Measurements from ENCODE around the gene FBXL5.

DNA sequence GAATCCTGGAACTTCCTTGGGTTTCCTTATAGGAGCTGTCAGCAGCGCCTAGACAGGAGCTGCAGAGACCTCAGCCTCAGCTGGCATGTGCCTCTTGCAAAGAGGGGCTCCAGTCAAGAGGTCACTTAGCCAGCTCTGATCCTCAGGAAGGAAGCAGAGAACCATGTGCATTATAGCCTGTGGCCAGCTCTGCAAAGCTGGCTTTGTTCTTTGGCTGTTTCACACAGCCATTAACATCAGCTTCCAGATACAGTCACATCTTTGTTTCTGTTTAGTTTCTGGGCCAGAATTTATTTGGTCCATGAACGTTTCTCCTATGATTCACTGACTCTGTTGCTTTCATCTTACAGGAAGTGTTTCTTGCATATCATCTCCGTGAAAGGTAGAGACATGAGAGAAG, 93.0 kb downstream of the FBXL5 start:
- TF ChIP-seq CTCF (IDR thresholded peaks at IDR 0.05) (no peak), TCF7 (CRISPR knock-in tag; IDR thresholded peaks at IDR 0.05; ENCODE audit: low read depth) (no peak), TP53 (CRISPR knock-in tag; IDR thresholded peaks at IDR 0.05) (no peak), ESRRA (CRISPR knock-in tag; IDR thresholded peaks at IDR 0.05; ENCODE audit: borderline replicate concordance) (no peak), ZNF232 (CRISPR knock-in tag; IDR thresholded peaks at IDR 0.05) (no peak)
- TF ChIP-seq, protein P1, sequence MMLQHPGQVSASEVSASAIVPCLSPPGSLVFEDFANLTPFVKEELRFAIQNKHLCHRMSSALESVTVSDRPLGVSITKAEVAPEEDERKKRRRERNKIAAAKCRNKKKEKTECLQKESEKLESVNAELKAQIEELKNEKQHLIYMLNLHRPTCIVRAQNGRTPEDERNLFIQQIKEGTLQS (CRISPR knock-in tag; conservative IDR thresholded peaks at IDR 0.05) = no peak
- TF ChIP-seq, protein P2, sequence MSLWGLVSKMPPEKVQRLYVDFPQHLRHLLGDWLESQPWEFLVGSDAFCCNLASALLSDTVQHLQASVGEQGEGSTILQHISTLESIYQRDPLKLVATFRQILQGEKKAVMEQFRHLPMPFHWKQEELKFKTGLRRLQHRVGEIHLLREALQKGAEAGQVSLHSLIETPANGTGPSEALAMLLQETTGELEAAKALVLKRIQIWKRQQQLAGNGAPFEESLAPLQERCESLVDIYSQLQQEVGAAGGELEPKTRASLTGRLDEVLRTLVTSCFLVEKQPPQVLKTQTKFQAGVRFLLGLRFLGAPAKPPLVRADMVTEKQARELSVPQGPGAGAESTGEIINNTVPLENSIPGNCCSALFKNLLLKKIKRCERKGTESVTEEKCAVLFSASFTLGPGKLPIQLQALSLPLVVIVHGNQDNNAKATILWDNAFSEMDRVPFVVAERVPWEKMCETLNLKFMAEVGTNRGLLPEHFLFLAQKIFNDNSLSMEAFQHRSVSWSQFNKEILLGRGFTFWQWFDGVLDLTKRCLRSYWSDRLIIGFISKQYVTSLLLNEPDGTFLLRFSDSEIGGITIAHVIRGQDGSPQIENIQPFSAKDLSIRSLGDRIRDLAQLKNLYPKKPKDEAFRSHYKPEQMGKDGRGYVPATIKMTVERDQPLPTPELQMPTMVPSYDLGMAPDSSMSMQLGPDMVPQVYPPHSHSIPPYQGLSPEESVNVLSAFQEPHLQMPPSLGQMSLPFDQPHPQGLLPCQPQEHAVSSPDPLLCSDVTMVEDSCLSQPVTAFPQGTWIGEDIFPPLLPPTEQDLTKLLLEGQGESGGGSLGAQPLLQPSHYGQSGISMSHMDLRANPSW (CRISPR knock-in tag; conservative IDR thresholded peaks at IDR 0.05; ENCODE audit: low read depth) = no peak
